ENCODE data around the gene ADNP. TPM values are rescaled to one million over a fixed set of nuclear protein-coding genes. Genes with fewer than 3 reads are reported as not detected.

The ADNP gene
- total and polyA plus RNA-seq, 10 of the 15 experiments (the other 5 are each of a cell fraction or from before 2014, with no cell fraction given): 23.0 to 74.4 (median 34.9) TPM

- TF ChIP-seq ZNF274 (IDR thresholded peaks at IDR 0.05; ENCODE audit: insufficient read depth, insufficient read length) (no peak), CHD1 (IDR thresholded peaks at IDR 0.05; ENCODE audit: low read depth, low read length) (no peak), GABPA (IDR thresholded peaks at IDR 0.05; ENCODE audit: low read depth) (no peak), ZNF384 (IDR thresholded peaks at IDR 0.05; ENCODE audit: borderline replicate concordance, low read depth, low read length) (no peak), CREB1 (IDR thresholded peaks at IDR 0.05; ENCODE audit: low read depth) (peak; percentile 91), PML (IDR thresholded peaks at IDR 0.05; ENCODE audit: low read length) (peak; percentile 96), EP300 (IDR thresholded peaks at IDR 0.05; ENCODE audit: borderline replicate concordance in 1 of 2, control insufficient read depth in 1 of 2, low read depth in 2 of 2, low read length in 2 of 2) (0 out of 4 replicates have a peak, but pooled peaks of 1 of the 2 experiments have one; percentile 14), JUND (IDR thresholded peaks at IDR 0.05; ENCODE audit: low read depth, low read length) (no peak), HDAC2 (IDR thresholded peaks at IDR 0.05) (no peak), CEBPB (IDR thresholded peaks at IDR 0.05; ENCODE audit: borderline replicate concordance in 1 of 2, low read depth in 2 of 2, low read length in 2 of 2) (0 out of 4 replicates have a peak, but pooled peaks of 1 of the 2 experiments have one; percentile 30), SP1 (IDR thresholded peaks at IDR 0.05; ENCODE audit: low read depth, low read length) (no peak), SREBF2 (IDR thresholded peaks at IDR 0.05; ENCODE audit: low read length) (no peak), SUPT20H (IDR thresholded peaks at IDR 0.05; ENCODE audit: borderline replicate concordance, control insufficient read depth, low read depth, low read length) (no peak), RELB (IDR thresholded peaks at IDR 0.05; ENCODE audit: low read depth) (peak; percentile 96), ZNF217 (IDR thresholded peaks at IDR 0.05) (no peak), SUZ12 (IDR thresholded peaks at IDR 0.05; ENCODE audit: unreplicated experiment) (no peak), NR2C2 (IDR thresholded peaks at IDR 0.05; ENCODE audit: borderline replicate concordance, control insufficient read depth, insufficient read length, low read depth) (no peak), ZZZ3 (IDR thresholded peaks at IDR 0.05; ENCODE audit: control insufficient read depth, insufficient read length, low read depth) (no peak), E2F8 (IDR thresholded peaks at IDR 0.05; ENCODE audit: low read depth, partially characterized antibody) (no peak), MTA2 (IDR thresholded peaks at IDR 0.05; ENCODE audit: low read depth) (no peak)
- TF ChIP-seq, protein P1, sequence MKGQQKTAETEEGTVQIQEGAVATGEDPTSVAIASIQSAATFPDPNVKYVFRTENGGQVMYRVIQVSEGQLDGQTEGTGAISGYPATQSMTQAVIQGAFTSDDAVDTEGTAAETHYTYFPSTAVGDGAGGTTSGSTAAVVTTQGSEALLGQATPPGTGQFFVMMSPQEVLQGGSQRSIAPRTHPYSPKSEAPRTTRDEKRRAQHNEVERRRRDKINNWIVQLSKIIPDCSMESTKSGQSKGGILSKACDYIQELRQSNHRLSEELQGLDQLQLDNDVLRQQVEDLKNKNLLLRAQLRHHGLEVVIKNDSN (IDR thresholded peaks at IDR 0.05; ENCODE audit: borderline replicate concordance, extremely low read length, insufficient read depth, low read depth, low read length): no peak
Observed at GRCh38 chr20:50957798-50958614, 26.8 kb upstream of the ADNP start, which contains the start of gene DPM1 (continued).

Measured in GM12878 (cell line).